ENCODE measurements around the gene CRTC2.
A peak's percentile ranks its signal among the peaks of the same experiment; 100 is the strongest.
"Not testable (repeated sequence)": the region's sequence is repeated elsewhere in the genome, so short reads cannot be mapped to it uniquely, and the experiment has no call there.

Gene CRTC2, protein sequence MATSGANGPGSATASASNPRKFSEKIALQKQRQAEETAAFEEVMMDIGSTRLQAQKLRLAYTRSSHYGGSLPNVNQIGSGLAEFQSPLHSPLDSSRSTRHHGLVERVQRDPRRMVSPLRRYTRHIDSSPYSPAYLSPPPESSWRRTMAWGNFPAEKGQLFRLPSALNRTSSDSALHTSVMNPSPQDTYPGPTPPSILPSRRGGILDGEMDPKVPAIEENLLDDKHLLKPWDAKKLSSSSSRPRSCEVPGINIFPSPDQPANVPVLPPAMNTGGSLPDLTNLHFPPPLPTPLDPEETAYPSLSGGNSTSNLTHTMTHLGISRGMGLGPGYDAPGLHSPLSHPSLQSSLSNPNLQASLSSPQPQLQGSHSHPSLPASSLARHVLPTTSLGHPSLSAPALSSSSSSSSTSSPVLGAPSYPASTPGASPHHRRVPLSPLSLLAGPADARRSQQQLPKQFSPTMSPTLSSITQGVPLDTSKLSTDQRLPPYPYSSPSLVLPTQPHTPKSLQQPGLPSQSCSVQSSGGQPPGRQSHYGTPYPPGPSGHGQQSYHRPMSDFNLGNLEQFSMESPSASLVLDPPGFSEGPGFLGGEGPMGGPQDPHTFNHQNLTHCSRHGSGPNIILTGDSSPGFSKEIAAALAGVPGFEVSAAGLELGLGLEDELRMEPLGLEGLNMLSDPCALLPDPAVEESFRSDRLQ

DNA sequence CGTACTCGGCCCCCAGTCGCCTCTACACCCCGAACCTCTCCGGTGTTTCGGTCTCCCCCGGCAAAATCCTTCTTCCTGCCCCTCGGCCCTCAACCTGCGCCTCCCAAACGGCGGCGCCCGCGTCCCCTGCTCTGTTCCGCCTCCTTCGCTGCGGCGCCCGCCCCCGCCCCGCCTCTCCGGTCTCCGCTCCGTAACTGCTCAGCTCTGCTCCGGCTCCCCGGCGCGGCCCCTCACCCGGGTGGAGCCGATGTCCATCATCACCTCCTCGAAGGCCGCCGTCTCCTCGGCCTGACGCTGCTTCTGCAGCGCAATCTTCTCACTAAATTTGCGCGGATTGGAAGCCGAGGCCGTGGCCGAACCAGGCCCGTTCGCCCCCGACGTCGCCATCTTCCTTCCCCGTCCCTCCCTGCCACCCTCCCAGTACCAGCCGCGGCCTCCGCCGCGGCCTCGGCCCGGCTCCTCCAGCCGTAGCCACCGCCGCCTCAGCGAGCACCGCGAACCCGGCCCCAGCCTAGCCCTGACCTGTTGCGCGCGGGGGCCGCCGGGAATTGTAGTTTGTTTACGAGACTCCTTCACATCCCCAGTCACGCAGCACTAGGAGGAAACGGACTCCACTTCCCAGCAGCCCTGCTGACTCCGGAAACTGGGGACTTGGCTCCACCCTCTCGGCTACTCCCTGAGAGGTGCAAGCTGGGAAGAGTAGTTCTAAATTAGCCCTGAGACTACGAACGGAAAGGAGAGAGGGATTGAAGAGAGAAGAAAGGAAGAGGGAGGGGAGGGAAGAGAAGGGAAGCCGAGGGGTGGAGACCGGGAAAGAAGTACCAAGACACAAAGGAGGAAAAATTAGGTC is at the start of gene CRTC2:
Gene CRTC2, minus strand, starts transcription at position 502 of the 850 bp plus-strand sequence. Its CDS starts 115 bp downstream, at position 387.
- FAIRE-seq = peak; percentile 99

GRCh38 chr1:154006136-154006535 is 47.7 kb upstream of the CRTC2 start:
- no peak for FAIRE-seq

- FAIRE-seq = no peak
These were observed 42.0 kb upstream of the CRTC2 start for GRCh38 chr1:154000420-154000819.

DNA sequence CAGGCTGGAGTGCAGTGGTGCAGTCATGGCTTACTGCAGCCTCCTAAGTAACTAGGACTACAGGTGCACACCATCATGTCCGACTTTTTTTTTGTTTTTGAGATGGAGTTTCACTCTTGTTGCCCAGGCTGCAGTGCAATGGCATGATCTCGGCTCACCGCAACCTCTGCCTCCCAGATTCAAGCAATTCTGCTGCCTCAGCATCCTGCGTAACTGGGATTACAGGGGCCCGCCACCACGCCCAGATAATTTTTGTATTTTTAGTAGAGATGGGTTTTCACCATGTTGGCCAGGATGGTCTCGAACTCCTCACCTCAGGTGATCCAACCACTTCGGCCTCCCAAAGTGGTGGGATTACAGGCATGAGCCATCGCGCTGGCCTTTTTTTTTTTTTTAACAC is 38.5 kb upstream of the CRTC2 start:
- not testable (repeated sequence) for FAIRE-seq

DNA sequence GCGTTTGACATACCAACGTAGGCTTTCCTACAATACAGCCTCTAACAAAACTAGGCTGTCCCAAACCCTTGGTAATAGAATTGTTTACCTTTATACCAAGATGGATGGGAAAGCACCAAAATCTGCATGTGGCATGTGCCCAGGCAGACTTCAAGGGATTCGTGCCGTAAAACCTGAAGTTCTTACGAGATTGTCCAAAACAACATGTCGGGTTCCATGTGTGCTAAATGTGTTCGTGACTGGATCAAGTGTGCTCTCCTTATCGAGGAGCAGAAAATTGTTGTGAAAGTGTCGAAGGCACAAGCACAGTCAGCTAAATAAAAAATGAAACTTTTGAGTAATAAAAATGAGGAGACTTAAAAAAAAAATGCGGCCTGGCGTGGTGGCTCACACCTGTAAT is 37.2 kb upstream of the CRTC2 start:
- no peak for FAIRE-seq

GRCh38 chr1:153995202-153995601 is 36.8 kb upstream of the CRTC2 start:
- FAIRE-seq = peak; percentile 49

- FAIRE-seq = no peak
These were observed 33.4 kb upstream of the CRTC2 start for GRCh38 chr1:153991806-153992205.

- no peak for FAIRE-seq
These were observed 32.8 kb upstream of the CRTC2 start for GRCh38 chr1:153991151-153991630.

- FAIRE-seq = peak; percentile 98
These were observed 32.2 kb upstream of the CRTC2 start, which contains the start of gene RPS27 for GRCh38 chr1:153990468-153991150. Gene RPS27, plus strand, starts transcription at chr1:153990762. Its CDS starts 35 bp downstream, at chr1:153990797.

DNA sequence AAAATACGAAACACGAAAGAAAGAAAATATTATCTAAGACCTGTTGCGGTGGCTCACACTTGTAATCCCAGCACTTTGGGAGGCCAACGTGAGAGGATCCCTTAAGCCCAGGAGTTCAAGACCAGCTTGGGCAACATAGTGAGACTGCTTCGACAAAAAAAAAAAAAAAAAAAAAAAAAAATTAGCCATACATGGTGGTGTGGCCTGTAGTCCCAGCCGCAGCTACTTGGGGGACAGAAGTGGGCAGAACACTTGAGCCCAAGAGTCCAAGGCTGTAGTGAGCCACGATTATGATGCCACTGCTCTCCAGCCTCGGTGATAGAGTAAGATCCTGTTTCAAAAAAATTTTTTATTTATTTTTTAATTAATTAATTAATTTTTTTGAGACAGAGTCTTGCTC is 29.2 kb upstream of the CRTC2 start:
- FAIRE-seq = no peak

DNA sequence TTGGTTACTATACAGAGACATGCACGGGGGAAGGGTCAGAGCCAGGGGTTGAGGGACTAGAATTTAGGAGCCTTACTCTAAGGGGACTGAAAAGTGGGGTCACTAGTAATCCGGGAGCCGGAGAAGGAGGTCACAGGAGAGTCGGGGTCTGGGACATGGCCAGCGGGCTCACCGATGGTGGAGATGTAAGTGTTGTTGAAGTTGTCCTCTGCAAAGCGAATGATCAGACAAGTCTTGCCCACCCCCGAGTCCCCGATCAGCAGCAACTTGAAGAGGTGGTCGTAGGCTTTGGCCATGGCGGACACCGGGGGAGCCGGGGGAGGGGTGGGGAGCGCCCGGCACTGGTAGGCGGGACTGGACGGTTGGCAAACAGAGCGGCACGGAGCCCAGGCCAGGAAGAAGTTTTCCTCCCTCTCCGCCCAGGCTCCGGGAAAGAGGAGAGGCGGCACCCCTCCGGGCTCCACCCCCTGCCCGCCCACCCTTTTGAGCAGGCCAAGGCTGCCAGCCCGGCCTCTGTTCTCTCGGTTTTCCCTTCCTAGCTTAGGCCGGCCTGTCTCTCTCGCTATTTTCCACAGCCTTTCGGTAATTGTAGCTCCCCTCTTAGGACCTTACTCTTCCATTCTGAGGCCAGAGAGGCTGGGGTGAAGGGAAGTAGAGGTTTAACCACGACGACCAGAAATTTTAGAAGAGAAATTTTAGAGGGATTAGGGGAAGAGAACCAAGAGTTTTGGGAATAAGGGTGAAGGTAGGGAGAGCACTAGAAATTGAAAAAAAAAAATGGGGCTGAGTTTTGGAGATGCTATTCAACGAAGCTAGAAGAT is 27.7 kb upstream of the CRTC2 start, which contains the start of gene RAB13:
Gene RAB13, minus strand, starts transcription at position 399 of the 821 bp plus-strand sequence. Its CDS starts 103 bp downstream, at position 296.
- no peak for FAIRE-seq

DNA sequence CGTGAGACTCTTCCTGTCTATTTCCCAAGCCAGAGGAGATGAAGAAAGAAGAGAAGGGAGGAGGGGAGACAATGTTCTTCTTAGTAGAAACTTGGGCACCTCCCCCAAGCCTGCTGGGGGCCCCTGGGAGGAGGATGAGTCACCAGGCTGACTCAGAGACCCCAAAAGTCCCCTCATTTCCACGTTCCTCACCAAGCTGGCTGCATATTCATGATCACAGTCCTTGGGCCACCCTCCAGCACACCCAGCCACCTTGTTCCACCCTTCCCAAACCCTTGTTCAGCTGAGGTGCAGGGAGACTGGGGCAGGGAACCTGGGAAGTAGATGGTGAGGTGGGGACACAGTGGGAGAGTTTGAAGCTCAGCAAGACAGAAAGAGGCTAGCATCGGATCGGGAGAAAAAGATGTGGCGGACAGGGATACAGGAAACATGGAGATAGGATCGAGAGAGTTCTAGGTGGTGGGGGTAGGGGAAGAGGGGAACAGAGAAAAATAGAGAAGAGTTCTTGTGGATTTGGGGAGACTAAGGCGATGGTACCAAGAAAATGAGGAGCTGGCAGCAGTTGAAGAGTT is 27.0 kb upstream of the CRTC2 start:
- FAIRE-seq = no peak

DNA sequence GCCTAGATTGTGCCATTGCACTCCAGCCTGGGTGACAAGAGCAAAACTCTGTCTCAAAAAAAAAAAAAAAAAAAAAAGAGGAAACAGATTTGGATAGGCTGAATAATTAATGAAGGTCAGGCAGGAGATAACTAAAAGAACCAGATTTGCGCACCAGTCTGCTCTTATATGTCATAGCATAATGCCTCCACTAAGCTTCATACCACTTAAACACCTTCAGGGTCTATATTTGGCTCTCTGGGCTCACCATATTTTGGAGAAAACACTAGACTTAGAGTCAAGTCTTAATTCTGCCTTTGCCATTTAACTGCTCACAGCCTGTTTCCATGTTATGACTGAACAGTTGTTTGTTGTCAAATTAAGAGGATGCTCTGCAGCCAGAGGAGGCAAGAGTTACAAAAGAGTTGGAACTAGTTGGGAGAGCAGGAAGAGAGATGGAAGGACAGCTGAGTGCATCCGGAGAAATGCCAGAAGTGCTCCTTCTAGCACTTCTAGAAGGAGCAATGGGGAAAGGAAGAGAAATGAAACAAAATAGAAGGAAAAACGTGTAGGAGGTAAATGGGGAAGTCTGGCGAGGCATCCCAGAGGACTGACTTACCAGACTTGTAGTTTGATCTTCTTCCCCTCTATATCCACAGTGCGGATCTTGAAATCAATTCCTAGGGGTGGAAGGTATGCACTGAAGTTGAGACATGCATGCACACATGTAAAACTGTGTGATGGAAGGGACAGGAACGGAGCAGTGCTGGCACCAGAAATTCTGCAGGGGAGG is 25.9 kb upstream of the CRTC2 start:
- FAIRE-seq = no peak

GRCh38 chr1:153981735-153982134 is 23.3 kb upstream of the CRTC2 start:
- FAIRE-seq = not testable (repeated sequence)

DNA sequence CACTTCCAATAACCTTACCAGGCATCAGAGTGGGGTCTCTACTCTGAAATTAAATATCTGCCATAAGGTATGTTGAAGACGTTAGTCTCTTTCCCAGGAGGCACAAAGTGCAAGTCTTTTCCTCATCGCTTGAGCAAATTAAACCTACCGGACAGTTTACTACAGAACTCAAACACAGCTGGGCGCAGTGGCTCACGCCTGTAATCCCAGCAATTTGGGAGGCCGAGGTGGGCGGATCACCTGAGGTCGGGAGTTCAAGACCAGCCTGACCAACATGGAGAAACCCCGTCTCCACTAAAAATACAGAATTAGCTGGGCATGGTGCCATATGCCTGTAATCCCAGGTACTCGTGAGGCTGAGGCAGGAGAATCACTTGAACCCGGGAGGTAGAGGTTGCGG is 20.7 kb upstream of the CRTC2 start:
- not testable (repeated sequence) for FAIRE-seq

- no peak for FAIRE-seq
These were observed 20.0 kb upstream of the CRTC2 start for GRCh38 chr1:153978274-153978909.

DNA sequence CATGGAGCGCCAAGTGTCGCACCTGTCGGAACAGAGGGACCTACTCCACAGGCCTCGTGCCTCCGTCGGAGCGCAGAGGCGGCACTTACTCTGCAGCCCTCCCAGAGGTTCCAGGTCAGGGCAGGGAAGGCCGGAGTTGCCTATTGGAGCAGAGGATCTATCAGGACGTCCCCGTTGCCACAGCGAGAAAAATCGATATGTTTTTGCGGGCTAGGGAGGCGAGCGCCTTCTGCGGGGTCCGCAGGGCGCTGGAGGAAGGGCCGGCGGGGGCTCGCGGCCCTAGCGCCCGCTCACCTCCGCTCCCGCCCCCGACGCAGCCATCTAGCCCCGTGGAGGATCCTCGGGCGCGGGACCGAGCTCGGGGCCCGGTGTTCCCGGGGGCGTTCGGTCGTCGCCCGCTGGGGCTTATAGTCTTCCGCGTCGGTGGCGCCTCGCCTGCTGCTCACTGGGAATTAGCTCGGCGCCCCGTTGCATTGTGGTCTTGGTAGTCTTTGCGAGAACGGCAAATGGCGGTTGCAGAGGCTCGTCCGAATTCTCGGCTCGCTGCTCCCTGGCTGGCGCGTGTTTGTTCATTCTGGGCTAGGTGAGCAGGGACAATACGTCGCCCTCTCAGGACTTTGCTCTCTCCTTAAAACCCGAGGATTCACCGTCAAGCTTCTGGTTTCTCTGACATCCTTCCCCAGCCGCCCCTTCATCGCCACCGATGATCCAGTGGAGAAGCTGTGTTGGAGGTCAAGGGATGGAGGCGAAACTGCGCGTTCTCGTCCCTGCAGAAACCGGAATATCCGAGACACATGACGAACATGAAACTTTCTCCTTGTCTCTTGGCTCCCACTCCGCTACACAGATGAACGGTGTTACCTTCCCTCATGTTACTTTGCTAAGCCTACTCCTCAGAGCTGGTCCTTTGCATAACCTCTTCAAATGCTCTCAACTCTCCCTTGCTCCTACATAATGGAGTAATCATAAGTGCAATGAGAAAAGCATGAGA is 19.1 kb upstream of the CRTC2 start, which contains the start of gene JTB:
Gene JTB, minus strand, starts transcription at position 425 of the 991 bp plus-strand sequence. Its CDS starts 422 bp downstream, at position 3.
- no peak for FAIRE-seq

GRCh38 chr1:153976819-153977249 is 18.4 kb upstream of the CRTC2 start:
- FAIRE-seq = no peak

Measured in TTC549 (cell line).